Peyer's patch (tissue), 4 donors: ENCODE data around the gene FAM120B.

Source experiments
- POLR2A ChIP-seq, 2 donors: fragments of 450-650 bp; IDR thresholded peaks; one replicate each; pipeline ENCODE4 v1.5.1; 2017; ENCODE audit warnings: antibody characterized with exemption in 2 of 2, mild to moderate bottlenecking in 2 of 2, moderate library complexity in 2 of 2
- TF ChIP-seq, protein P1 (sequence below), 6 experiments: fragments of 450-650 bp in 4 of 6; fragments of 200-600 bp in 2 of 6; sonication (generic) in 1 of 6; IDR thresholded peaks; one replicate each; pipeline ENCODE4 v1.5.1; 2017 to 2019; ENCODE audit warnings: antibody characterized with exemption in 6 of 6, mild to moderate bottlenecking in 3 of 6, moderate library complexity in 1 of 6

- TF ChIP-seq, protein P1, sequence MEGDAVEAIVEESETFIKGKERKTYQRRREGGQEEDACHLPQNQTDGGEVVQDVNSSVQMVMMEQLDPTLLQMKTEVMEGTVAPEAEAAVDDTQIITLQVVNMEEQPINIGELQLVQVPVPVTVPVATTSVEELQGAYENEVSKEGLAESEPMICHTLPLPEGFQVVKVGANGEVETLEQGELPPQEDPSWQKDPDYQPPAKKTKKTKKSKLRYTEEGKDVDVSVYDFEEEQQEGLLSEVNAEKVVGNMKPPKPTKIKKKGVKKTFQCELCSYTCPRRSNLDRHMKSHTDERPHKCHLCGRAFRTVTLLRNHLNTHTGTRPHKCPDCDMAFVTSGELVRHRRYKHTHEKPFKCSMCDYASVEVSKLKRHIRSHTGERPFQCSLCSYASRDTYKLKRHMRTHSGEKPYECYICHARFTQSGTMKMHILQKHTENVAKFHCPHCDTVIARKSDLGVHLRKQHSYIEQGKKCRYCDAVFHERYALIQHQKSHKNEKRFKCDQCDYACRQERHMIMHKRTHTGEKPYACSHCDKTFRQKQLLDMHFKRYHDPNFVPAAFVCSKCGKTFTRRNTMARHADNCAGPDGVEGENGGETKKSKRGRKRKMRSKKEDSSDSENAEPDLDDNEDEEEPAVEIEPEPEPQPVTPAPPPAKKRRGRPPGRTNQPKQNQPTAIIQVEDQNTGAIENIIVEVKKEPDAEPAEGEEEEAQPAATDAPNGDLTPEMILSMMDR (IDR thresholded peaks at IDR 0.05): no peak
- no peak for TF ChIP-seq POLR2A (IDR thresholded peaks at IDR 0.05)
These were observed 98.1 kb downstream of the FAM120B start for GRCh38 chr6:170404697-170405096.
